PC-3 (cell line): ENCODE measurements around the gene MXI1.

Source experiments
- EZH2 ChIP-seq: fragments of 300-600 bp; sonication (generic); IDR thresholded peaks from one replicate; pipeline ENCODE4 v1.6.1; 2017; ENCODE audit warnings: antibody characterized with exemption, mild to moderate bottlenecking, low read length; ENCODE audit not compliant: unreplicated experiment
- EZH2phosphoT487 ChIP-seq: fragments of 300-600 bp; sonication (generic); IDR thresholded peaks from 2 replicates; pipeline ENCODE4 v1.6.1; 2018; ENCODE audit warnings: mild to moderate bottlenecking, antibody characterized with exemption, low read length, borderline replicate concordance
- TF ChIP-seq, protein P1 (sequence below): fragments of 300-600 bp; sonication (generic); conservative IDR thresholded peaks from 2 replicates; pipeline ENCODE4 v1.5.1; 2017; ENCODE audit warnings: antibody characterized with exemption, low read depth, mild to moderate bottlenecking, low read length

DNA sequence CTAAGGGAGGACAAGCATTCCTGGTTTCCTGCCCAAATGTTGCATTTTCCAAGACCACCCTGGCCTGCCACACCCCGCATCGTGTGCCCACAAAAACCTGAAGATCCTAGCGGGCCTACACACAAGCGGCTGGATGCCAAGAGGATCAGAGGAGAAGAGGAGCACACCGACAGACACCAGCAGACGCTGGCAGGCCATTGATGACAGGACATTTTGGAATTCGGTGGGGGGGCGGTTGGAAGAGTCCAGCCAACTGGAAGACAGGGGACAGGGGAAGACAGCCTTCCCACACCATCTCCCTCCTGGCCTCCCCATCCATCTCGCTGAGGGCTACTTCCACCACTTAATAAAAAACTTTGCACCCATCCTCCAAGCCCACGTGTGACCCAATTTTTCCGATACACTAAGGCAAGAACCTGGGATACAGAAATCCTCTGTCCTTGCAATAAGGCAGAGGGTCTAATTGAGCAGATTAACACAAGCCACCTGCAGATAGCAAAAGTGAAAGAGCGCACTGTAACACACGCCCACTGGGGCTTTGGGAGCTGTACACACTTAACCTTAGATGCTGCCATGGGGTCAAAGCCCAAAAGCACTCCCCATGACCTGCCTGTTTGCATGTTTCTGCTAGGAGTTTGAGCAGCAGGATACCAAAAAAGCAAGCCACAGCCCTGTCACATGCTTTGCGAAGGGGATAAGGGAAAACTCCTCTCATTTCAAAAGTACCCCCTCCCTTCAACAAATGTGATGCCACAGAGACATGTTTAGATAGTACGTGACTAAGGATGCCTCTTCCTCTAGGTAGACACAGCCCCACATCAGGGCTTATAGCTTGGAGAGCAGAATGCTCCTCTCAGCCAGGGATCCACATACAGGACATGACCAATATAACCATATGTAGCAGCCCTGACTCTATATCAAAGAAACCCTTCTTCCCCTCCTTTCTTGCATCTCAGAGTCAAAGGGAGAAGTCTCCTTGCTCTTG is 110.8 kb downstream of the MXI1 start:
- TF ChIP-seq, protein P1, sequence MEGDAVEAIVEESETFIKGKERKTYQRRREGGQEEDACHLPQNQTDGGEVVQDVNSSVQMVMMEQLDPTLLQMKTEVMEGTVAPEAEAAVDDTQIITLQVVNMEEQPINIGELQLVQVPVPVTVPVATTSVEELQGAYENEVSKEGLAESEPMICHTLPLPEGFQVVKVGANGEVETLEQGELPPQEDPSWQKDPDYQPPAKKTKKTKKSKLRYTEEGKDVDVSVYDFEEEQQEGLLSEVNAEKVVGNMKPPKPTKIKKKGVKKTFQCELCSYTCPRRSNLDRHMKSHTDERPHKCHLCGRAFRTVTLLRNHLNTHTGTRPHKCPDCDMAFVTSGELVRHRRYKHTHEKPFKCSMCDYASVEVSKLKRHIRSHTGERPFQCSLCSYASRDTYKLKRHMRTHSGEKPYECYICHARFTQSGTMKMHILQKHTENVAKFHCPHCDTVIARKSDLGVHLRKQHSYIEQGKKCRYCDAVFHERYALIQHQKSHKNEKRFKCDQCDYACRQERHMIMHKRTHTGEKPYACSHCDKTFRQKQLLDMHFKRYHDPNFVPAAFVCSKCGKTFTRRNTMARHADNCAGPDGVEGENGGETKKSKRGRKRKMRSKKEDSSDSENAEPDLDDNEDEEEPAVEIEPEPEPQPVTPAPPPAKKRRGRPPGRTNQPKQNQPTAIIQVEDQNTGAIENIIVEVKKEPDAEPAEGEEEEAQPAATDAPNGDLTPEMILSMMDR, result no peak
- TF ChIP-seq EZH2, result no peak
- TF ChIP-seq EZH2phosphoT487, result no peak
